ENCODE results near the gene TCEAL7.

DNA sequence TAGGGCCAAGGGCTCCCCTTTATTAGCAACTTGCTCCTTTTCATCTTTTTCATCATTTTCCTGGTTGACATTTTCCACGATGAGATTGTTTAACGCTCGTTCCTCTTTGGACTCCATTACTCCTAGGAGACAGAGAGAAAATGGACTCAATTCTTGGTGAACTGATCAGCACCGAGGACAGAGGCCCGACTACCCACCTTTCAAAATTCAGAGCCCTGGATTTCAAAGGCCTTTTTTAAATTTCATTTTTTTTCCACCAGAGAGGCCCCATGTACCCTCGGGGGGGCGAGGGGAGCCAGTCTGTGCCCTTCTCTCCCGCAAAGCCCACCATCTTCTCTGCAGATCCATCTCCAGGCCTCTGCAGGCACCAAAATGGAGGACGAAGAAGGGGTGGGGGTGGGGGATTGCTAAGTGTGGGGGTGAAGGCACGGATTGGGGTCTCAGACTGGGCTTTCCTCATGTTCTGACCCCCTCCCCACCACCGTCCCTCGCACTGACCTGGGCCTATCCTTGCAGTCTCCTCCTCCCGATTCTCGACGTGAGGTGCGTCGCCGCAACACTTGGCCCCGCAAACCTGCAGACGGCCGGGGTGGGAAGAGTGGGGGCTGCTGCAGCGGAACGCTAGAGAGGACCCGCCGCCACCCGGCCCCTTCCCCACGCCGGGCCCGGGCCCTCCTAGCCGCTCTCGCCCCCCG is 20.0 kb upstream of the TCEAL7 start:
- TF ChIP-seq FOS (IDR thresholded peaks at IDR 0.05; ENCODE audit: low read depth, low read length) (no peak), MXI1 (IDR thresholded peaks at IDR 0.05; ENCODE audit: borderline replicate concordance, low read depth, low read length) (no peak), RAD21 (IDR thresholded peaks at IDR 0.05; ENCODE audit: low read length) (no peak), SMC3 (IDR thresholded peaks at IDR 0.05; ENCODE audit: low read depth, low read length) (no peak)
- TF ChIP-seq, protein P1, sequence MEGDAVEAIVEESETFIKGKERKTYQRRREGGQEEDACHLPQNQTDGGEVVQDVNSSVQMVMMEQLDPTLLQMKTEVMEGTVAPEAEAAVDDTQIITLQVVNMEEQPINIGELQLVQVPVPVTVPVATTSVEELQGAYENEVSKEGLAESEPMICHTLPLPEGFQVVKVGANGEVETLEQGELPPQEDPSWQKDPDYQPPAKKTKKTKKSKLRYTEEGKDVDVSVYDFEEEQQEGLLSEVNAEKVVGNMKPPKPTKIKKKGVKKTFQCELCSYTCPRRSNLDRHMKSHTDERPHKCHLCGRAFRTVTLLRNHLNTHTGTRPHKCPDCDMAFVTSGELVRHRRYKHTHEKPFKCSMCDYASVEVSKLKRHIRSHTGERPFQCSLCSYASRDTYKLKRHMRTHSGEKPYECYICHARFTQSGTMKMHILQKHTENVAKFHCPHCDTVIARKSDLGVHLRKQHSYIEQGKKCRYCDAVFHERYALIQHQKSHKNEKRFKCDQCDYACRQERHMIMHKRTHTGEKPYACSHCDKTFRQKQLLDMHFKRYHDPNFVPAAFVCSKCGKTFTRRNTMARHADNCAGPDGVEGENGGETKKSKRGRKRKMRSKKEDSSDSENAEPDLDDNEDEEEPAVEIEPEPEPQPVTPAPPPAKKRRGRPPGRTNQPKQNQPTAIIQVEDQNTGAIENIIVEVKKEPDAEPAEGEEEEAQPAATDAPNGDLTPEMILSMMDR (conservative IDR thresholded peaks at IDR 0.05; ENCODE audit: low read depth, low read length): no peak

Data from IMR-90 (cell line).